Lower lobe of right lung (tissue), 2 donors: ENCODE measurements around the gene ALOXE3. TPM values are rescaled to one million over a fixed set of nuclear protein-coding genes. Genes with fewer than 3 reads are reported as not detected.

ENCODE experiments used
- ATAC-seq, 2 donors: fragments of 200-7000 bp; cut with Tn5 transposase; one replicate each; pipeline ENCODE4 v1.9.1; 2020 to 2022; ENCODE audit warnings: mild to moderate bottlenecking in 2 of 2, moderate library complexity in 2 of 2
- DNase-seq: peaks from one replicate; pipeline ENCODE4 v3.0.0-alpha.2; 2020
- H3K27ac ChIP-seq: fragments of 200-600 bp; one replicate; pipeline ENCODE4 v1.8.0; 2022
- H3K27me3 ChIP-seq: fragments of 200-600 bp; one replicate; pipeline ENCODE4 v1.8.0; 2022; ENCODE audit warnings: low read depth
- H3K36me3 ChIP-seq: fragments of 200-600 bp; one replicate; pipeline ENCODE4 v1.8.0; 2022; ENCODE audit warnings: mild to moderate bottlenecking
- H3K4me1 ChIP-seq: fragments of 200-600 bp; one replicate; pipeline ENCODE4 v1.8.0; 2022
- H3K4me3 ChIP-seq: fragments of 200-600 bp; one replicate; pipeline ENCODE4 v1.8.0; 2022; ENCODE audit warnings: mild to moderate bottlenecking
- H3K9me3 ChIP-seq: fragments of 200-600 bp; one replicate; pipeline ENCODE4 v1.8.0; 2022
- CTCF ChIP-seq: fragments of 200-600 bp; IDR thresholded peaks from one replicate; pipeline ENCODE4 v1.8.0; 2022; ENCODE audit warnings: antibody characterized with exemption, mild to moderate bottlenecking
- intact Hi-C: fragments of 100-400 bp; cut with DNase I; formaldehyde crosslinking; loops from one replicate; pipeline ENCODE4 v1.11.0; 2022
- total RNA-seq: library from RNA; stranded (reverse); fragmentation: NEBNext Ultra II Directional; extraction: Animal tissue kit (Norgen Biotek cat#: 25700); gene quantifications from one replicate; pipeline ENCODE4 v1.2.1, GENCODE V29; 2021
- donor health status: DM: no; HTN: yes; CAD: no; lungs with severe emphysema.

The ALOXE3 gene
- total RNA-seq, 1 donor from 2014 or later = not detected

GRCh38 chr17:8156246-8156992 lies 38.1 kb upstream of the ALOXE3 start:
- peak overlapping the region; percentile 73 for H3K4me3 ChIP-seq
- H3K4me1 ChIP-seq = peaks cover 67% of the 10 kb centered on the region
- intact Hi-C loops = no loop called here
- DNase-seq (peak; percentile 100), ATAC-seq (peak; percentile 71 to 85)
- peak; percentile 5 for TF ChIP-seq CTCF
- no peaks in the 10 kb centered on the region for H3K27me3 ChIP-seq
- H3K9me3 ChIP-seq = no peaks in the 10 kb centered on the region
- H3K36me3 ChIP-seq = peaks cover 34% of the 10 kb centered on the region
- H3K27ac ChIP-seq = peak overlapping the region; percentile 99

DNA sequence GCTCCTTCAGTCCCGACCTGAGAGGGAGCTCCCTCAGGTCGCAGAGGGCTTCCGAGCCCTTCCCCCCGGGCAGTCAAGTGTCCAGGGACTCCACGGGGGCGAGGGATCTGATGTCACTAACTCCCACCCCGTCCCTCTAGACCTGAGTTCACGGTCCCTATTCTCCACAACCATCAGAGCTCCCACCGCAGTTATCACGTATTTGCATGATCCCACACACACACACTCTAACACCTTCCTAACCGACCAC lies 37.6 kb upstream of the ALOXE3 start:
- intact Hi-C loops = no loop called here
- TF ChIP-seq CTCF = no peak
- Histone ChIP-seq H3K9me3 (no peaks in the 10 kb centered on the region), H3K4me1 (peaks cover 67% of the 10 kb centered on the region), H3K27ac (peak overlapping the region; percentile 99), H3K27me3 (no peaks in the 10 kb centered on the region), H3K36me3 (peaks cover 30% of the 10 kb centered on the region), H3K4me3 (peak overlapping the region; percentile 73)
- ATAC-seq (no peak), DNase-seq (no peak)

- no peak for TF ChIP-seq CTCF
- Histone ChIP-seq H3K4me1 (peaks cover 67% of the 10 kb centered on the region), H3K36me3 (peaks cover 31% of the 10 kb centered on the region), H3K27ac (peak overlapping the region; percentile 99), H3K9me3 (no peaks in the 10 kb centered on the region), H3K4me3 (peak overlapping the region; percentile 73), H3K27me3 (no peaks in the 10 kb centered on the region)
- ATAC-seq (no peak), DNase-seq (peak; percentile 45)
- intact Hi-C loops = no loop called here
Measured at GRCh38 chr17:8155231-8155995, 37.1 kb upstream of the ALOXE3 start.

DNA sequence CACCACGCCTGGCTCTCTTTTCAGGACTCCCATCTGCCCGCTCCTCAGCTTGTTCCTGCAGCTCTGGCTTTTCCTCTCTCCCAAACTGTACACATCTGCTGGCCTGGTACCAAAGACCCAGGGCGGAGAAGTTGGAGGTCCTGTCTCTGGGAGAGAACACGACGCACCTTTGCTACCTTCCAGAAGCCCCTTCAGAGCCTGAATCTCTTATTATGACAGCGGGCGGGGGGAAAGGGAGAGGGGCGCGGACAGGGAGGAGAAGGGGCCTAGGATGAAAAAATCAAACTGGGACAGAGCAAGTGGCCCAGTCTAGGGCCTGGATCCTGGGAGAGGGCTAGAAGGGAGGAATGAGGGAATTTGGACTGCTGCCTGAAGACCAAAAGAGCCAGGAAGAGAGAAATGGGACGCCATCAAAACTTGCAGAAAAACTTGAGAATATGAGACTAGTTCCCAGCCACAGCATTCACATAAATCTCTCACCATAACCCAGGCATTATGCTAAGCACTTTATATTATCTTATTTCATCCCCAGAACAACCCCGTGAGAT lies 36.4 kb upstream of the ALOXE3 start:
- Histone ChIP-seq H3K9me3 (no peaks in the 10 kb centered on the region), H3K4me1 (peaks cover 70% of the 10 kb centered on the region), H3K36me3 (peaks cover 33% of the 10 kb centered on the region), H3K4me3 (peak overlapping the region; percentile 73), H3K27ac (peak overlapping the region; percentile 99), H3K27me3 (no peaks in the 10 kb centered on the region)
- ATAC-seq = no peak
- DNase-seq = no peak
- intact Hi-C loops = no loop called here
- TF ChIP-seq CTCF = no peak

DNA sequence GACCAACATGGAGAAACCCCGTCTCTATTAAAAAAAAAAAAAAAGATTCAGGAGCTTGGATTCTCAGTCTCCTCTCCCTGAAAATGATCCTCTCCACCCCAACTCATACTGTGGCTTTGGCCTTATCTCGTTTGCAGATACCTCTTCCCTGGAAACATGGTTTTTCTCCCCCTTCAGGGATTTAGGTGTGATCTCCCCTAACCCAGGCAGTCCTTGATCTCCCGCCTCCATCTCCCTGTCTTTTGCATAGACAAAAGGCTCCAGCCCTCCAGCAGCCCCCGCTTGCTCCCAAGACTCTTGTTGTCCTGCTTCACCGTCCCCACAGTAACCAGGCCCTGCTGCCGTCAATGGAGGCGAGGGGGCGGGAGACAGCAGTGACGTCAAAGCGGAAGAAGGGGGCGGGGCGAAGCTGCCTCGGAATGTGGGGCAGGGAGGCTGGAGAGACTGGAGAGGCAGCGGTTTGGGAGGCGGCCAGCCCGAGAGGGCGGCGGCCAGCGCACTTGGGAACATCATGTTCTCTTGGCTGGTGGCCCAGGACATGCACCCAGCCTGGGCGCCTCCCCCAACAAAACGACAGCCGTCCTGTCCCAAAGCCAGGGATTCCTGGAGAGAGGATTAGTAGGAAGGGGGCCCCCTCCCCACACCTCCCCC lies 35.8 kb upstream of the ALOXE3 start:
- H3K9me3 ChIP-seq = no peaks in the 10 kb centered on the region
- H3K4me1 ChIP-seq = peaks cover 70% of the 10 kb centered on the region
- peak; percentile 57 to 64 for ATAC-seq
- TF ChIP-seq CTCF = no peak
- H3K27ac ChIP-seq = peak overlapping the region; percentile 99
- intact Hi-C loops = no loop called here
- no peaks in the 10 kb centered on the region for H3K27me3 ChIP-seq
- DNase-seq = peak; percentile 99
- peaks cover 33% of the 10 kb centered on the region for H3K36me3 ChIP-seq
- H3K4me3 ChIP-seq = peak overlapping the region; percentile 73
